Ramos (cell line): ENCODE results near the gene FBXL5.
"Not testable (repeated sequence)": the region's sequence is repeated elsewhere in the genome, so short reads cannot be mapped to it uniquely, and the experiment has no call there.

Experiments used
- in situ Hi-C: fragments of 300-500 bp; cut with MboI; formaldehyde crosslinking; loops from one replicate; pipeline ENCODE4 v1.14.3; 2022; ENCODE audit warnings: low sequenced_read_pairs; ENCODE audit not compliant: unreplicated experiment

The FBXL5 gene

DNA sequence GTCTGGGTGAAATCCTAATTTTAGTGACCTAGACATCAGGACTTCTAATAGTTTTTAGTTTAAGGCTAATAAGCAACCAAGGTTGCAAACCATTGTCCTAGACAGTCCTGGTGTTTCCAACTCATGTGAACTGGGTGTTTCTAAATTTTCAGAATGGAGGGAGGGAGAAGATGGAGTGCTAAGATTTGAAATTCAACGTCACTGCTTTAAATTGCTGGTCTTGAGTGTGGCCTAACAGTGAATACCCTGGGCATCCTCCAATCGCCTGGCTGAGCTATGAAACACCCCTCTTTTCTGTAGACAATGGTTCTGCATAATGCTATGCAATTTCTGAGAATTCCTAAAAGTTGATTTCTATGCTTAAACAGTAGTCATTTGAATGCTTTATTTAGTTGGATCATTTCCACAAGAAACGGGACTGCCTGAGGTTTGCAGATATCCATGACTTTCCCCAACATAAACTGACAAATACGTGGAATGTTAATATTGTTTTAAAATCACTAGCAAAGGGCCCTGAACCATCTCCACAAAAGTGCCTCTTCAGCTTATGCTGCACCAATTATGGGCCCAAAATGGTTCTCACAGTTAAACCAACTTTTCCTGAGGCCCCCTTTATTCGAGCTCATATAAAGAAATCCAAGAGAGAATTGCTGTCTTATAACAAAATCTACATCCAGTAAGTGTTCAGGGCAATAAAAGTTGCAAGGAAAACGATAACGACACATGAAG is 1.1 kb downstream of the FBXL5 start:
- in situ Hi-C loops, result loop anchor here (25.0 kb wide), 1 partner anchor 642 kb away; the partner anchor contains the start of gene CPEB2

GRCh38 chr4:15653420-15653819 is 1.7 kb downstream of the FBXL5 start:
- in situ Hi-C loops, result loop anchor here (25.0 kb wide), 1 partner anchor 641 kb away; the partner anchor contains the start of gene CPEB2

DNA sequence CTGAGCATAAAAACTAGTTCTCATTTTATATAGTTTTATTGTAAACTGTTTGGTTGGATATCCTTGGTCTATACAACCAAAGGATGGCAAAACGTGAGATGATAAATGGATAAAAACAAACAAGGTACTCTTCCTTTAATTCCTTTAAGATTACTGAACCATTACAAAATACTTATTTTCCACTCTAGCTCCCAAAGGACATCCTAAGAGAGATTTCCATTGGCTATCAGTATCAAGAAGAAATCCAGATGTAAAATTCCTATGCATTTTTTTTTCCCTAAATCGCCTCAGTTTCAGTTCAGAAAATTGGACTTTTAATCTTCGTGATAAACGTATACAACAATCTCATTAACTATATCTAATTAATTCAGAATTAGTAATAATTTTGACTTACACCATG is 2.3 kb downstream of the FBXL5 start:
- in situ Hi-C loops, result loop anchor here (25.0 kb wide), 1 partner anchor 641 kb away; the partner anchor contains the start of gene CPEB2

DNA sequence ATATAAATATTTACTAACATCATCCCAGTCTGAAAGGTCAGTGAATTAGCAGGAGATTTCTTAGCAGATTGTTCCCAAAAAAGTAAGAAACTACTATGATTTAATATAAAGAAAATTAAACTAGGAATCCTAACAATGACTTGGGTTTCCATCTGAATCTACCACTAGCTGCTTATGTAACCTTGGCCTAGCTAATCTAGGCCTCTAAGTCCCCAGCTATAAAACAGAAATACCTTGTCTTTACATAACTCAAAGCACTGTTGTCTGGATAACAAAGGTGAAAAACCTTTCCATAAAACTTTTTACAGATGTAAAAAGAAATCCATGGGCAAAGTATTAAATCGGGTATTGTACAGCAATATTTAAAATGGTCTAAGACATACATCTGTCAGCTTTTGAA is 3.0 kb downstream of the FBXL5 start:
- in situ Hi-C loops, result loop anchor here (25.0 kb wide), 1 partner anchor 640 kb away; the partner anchor contains the start of gene CPEB2

DNA sequence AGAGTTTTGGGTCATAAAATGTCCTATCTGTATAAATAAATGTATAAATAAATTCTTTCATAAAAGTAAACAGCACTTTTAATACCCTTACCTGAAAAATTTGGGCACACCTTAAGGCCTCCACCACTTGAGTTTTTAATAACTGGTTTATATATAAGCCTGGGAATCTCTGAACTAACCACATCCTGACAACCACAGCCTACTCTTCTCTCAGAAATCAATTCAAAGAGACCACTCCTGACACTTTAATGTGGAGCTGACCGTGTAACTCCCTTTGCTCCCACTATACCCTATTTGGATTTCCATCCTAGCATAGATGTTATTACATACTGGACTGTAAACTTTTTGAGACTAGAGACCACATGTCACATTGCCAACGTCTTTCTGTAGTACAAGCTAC is 3.5 kb downstream of the FBXL5 start:
- in situ Hi-C loops, result loop anchor here (25.0 kb wide), 1 partner anchor 639 kb away; the partner anchor contains the start of gene CPEB2

DNA sequence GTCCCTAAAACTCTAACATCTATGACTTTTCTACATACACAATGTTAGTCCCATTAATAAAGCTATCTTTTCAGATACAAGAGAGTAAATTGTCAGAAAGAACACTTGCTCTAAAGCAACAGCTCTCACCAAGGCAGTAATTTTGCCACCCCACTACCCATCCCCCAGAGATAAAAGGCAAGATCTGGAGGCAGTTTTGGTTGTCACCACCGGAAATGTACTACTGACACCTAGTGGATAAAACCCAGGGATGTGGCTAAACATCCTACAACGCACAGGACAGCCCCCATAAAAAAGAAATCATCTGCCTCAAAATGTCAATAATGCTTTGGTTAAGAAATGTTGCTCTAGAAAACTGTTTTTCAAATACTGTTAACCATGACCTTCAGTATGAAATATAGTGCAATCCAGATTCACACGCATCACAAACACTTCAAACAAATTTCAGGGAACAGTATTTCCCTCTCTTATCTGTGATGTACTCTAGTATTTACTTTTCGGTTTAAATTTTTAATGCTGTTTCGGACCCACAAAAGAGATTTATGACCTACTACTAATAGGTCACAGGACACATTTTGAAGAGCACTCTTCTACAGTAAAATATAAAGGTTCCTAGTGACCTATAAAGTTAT is 5.1 kb downstream of the FBXL5 start:
- in situ Hi-C loops, result loop anchor here (25.0 kb wide), 1 partner anchor 638 kb away; the partner anchor contains the start of gene CPEB2

- in situ Hi-C loops, result no loop called here
These were observed 6.6 kb downstream of the FBXL5 start for GRCh38 chr4:15648600-15648999.

DNA sequence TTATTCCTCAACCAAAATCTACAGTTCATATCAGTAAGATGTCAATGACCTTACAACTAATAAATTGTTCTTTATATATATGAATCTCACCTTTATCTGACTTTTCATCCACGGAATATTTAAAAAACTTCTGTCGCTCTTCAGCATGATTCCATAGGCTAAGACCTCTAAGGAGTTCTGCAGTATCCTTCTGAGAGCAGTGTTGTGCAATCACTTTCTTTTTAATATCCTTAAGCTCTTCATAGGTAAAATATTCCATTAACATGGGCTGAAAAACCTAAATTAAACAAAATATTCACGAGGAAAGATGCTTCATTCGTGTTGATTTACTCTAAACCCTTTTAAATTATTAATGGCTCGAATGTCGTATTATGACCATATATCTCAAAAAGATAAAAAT is 16.7 kb downstream of the FBXL5 start:
- in situ Hi-C loops, result no loop called here

DNA sequence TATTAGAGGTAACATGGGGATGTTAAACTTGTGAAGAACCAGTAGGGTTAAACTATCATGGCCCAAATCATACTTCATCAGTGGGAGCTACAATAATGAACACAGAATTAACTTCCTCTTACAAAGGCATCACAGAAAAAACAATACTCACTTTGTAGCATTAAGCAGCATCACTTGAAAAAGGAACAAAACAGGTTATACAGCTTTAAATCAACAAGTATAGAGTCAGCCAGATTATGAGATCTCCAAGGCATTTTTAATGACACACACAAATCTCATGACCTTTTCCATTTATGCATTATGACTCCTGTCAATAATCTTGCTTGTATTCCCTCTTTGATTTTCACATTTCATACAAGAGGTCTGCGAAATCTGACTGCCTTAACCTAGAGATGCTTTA is 18.3 kb downstream of the FBXL5 start:
- in situ Hi-C loops, result no loop called here

- in situ Hi-C loops, result not testable (repeated sequence)
These were observed 37.8 kb downstream of the FBXL5 start for GRCh38 chr4:15617407-15617806.

DNA sequence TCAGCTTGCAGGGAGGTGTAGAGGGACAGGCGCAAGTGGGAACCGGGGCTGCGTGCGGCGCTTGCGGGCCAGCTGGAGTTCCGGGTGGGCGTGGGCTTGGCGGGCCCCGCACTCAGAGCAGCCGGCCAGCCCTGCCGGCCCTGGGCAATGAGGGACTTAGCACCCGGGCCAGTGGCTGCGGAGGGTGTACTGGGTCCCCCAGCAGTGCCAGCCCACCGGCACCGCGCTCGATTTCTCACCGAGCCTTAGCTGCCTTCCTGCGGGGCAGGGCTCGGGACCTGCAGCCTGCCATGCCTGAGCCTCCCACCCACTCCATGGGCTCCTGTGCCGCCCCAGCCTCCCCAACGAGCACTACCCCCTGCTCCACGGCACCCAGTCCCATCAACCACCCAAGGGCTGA is 40.3 kb downstream of the FBXL5 start:
- in situ Hi-C loops, result not testable (repeated sequence)

GRCh38 chr4:15612136-15612535 is 43.0 kb downstream of the FBXL5 start:
- in situ Hi-C loops, result no loop called here

DNA sequence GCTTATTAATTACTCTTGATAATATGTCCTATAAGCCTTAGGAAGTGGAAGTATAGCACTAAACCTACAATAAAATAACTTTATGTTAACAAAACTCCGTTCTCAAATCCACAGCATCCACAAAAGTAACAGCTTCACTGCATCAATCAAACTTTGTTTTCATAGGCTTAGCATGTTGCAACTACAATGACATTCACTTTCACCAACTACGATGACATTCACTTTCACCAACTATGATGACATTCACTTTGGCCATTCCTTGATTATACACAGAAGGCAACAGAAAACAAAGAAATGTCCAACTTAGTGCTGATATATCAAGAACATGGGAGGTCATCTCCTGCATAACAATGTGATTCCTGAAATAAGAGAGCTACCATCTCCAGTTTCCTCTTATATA is 44.3 kb downstream of the FBXL5 start:
- in situ Hi-C loops, result no loop called here

DNA sequence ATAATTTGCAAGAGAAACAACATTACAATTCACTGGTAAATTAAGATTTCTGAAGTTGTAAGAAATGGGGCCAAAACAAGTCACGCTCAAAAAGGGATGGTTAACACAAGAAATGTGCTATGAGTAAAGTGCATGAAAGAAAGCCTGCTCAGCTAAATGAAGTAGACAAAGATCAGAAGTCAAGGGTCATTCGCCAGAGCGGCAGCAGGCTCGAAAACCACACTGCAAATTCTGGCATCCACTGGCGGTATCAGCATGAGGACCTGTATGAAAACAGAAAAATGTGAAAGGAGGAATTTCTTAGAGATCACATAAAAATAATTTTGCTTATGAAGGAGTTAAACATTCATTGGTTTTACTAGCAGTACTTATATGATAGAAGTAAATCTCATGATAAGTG is 49.6 kb downstream of the FBXL5 start:
- in situ Hi-C loops, result no loop called here

DNA sequence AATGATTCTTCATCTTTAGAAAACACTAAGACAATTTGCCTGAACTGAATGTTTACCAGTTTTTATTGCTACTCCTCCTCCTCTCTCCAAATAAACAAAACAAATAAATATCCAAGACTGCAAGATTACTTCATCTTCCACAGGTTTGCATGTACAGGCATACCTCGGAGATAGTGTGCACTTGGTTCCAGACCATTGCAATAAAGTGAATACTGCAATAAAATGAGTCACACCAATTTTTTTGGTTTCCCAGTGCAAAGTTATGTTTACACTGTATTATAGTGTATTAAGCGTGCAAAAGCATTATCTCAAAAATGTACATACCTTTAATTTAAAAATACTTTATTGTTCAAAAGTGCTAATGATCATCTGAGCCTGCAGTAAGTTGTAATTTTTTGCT is 53.3 kb downstream of the FBXL5 start:
- in situ Hi-C loops, result no loop called here

- in situ Hi-C loops, result no loop called here
These were observed 55.0 kb downstream of the FBXL5 start for GRCh38 chr4:15600176-15600575.

- in situ Hi-C loops, result no loop called here
These were observed 56.5 kb downstream of the FBXL5 start for GRCh38 chr4:15598644-15599043.

GRCh38 chr4:15592799-15593198 is 62.4 kb downstream of the FBXL5 start:
- in situ Hi-C loops, result no loop called here

DNA sequence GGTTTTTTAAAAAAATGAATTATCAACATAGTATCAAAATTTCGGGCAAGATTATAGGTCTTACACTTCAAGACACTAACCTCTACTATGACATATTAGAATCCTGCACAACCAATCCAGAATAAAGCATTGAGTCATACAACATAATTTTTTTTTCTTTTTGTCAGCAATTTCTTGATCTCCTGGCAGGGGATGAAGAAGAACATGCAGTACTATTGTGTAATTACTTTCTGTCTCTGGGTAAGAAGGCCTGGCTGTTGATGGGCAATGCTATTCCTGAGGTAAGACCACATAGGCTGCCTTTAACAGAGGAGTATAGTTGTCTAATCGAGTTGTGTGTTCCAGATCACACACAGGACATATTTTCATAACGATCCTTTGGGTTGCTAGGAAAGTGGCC is 67.5 kb downstream of the FBXL5 start:
- in situ Hi-C loops, result no loop called here

GRCh38 chr4:15586066-15586465 is 69.1 kb downstream of the FBXL5 start:
- in situ Hi-C loops, result no loop called here

GRCh38 chr4:15585331-15585730 is 69.8 kb downstream of the FBXL5 start:
- in situ Hi-C loops, result no loop called here

DNA sequence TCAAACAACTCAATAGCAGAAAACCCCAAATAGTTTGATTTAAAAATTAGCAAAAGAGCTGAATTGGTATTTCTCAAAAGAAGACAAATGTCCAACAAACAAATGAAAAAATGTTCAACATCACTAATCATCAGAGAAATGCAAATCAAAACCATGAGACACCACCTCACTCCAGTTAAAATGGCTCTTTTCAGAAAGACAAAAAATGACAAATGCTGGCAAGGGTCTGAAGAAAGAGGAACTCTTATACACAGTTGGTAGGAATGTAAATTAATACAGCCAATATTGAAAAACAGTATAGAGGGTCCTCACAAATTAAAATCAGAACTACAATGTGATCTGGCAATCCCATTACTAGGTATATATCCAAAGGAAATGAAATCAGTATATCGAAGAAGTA is 70.4 kb downstream of the FBXL5 start:
- in situ Hi-C loops, result no loop called here
